ENCODE results near the gene KRT79. TPM values are rescaled to one million over a fixed set of nuclear protein-coding genes. Genes with fewer than 3 reads are reported as not detected.

The KRT79 gene
- total and polyA plus RNA-seq, 2 of the 8 experiments (the other 6 are each of a cell fraction or from before 2014, with no cell fraction given) = not detected

DNA sequence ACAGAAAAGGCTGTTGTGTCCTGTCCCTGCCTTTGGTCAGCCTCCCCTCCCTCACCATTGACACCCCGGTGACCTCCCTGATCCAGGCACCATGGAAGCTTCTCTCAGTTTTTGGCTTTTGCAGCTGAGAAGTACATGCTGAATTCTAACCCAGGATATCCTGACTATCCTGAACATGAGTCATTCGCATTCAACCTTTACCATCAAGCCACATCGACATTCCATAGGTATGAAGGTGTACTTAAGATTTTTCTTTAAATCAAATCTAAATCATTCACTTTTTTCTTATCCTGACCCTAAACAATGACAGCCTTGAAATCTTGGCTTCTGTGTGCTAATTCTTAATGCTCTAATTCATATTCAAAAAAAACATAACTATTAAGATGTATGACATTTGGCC lies 23.4 kb upstream of the KRT79 start:
- Histone ChIP-seq H2BK5ac (ENCODE audit: low read depth, low read length) (no peak overlapping the region), H3K27me3 (replicated peaks in 1 of 4; ENCODE audit: control insufficient read depth in 3 of 4, extremely low read depth in 1 of 4, insufficient read depth in 3 of 4, low read length in 3 of 4) (no peaks in the 10 kb centered on the region), H2BK120ac (replicated peaks; ENCODE audit: low read depth, low read length) (no peak overlapping the region), H3K9ac (replicated peaks in 1 of 4; ENCODE audit: extremely low read depth in 1 of 4, low read depth in 3 of 4, low read length in 3 of 4) (no peak overlapping the region), H2BK12ac (ENCODE audit: low read depth, low read length) (no peak overlapping the region), H4K8ac (ENCODE audit: extremely low read depth, insufficient read depth, low read length) (no peak overlapping the region), H3K4me1 (replicated peaks in 1 of 4; ENCODE audit: control insufficient read depth in 3 of 4, insufficient read depth in 4 of 4, low read length in 3 of 4) (peaks cover 0 to 2% (median 0%) of the 10 kb centered on the region in 4 experiments; a peak in 1 of 7 replicates), H3K14ac (ENCODE audit: insufficient read length) (no peak overlapping the region), H2BK20ac (ENCODE audit: low read length) (no peak overlapping the region), H3K56ac (replicated peaks; ENCODE audit: insufficient read length, low read depth, low read length) (no peak overlapping the region), H2BK15ac (ENCODE audit: low read length) (no peak overlapping the region), H3K4me2 (ENCODE audit: insufficient read depth in 1 of 2, low read depth in 2 of 2, low read length in 2 of 2) (no peak overlapping the region), H4K91ac (replicated peaks; ENCODE audit: insufficient read length, low read length) (no peak overlapping the region), H4K5ac (ENCODE audit: insufficient read length, low read depth, low read length) (no peak overlapping the region), H2AK5ac (ENCODE audit: low read depth, low read length) (no peak overlapping the region), H3K23ac (ENCODE audit: insufficient read length) (no peak overlapping the region), H4K20me1 (replicated peaks in 1 of 2; ENCODE audit: control insufficient read depth in 1 of 2, insufficient read depth in 2 of 2, low read length in 2 of 2) (no peaks in the 10 kb centered on the region), H3K79me1 (ENCODE audit: low read depth, low read length) (no peaks in the 10 kb centered on the region), H3K4ac (replicated peaks; ENCODE audit: insufficient read length, low read depth, low read length) (no peak overlapping the region), H3K9me3 (ENCODE audit: insufficient read depth in 2 of 2, low read depth in 1 of 2, low read length in 1 of 2) (no peaks in the 10 kb centered on the region), H3K79me2 (ENCODE audit: control insufficient read depth in 1 of 2, insufficient read depth in 2 of 2, low read length in 2 of 2) (no peaks in the 10 kb centered on the region), H3K18ac (ENCODE audit: extremely low read depth, low read length) (no peak overlapping the region), H3K4me3 (ENCODE audit: extremely low read depth in 1 of 4, insufficient read depth in 2 of 4, low read depth in 3 of 4, low read length in 4 of 4) (no peak overlapping the region), H3K27ac (ENCODE audit: low read depth, low read length) (no peak overlapping the region), H3K23me2 (ENCODE audit: low read depth, low read length) (no peaks in the 10 kb centered on the region), H3K36me3 (ENCODE audit: control insufficient read depth in 2 of 4, insufficient read depth in 4 of 4, low read length in 3 of 4) (no peaks in the 10 kb centered on the region), H2AFZ (ENCODE audit: low read length) (no peak overlapping the region)
- TF ChIP-seq SIRT6 (IDR thresholded peaks at IDR 0.05; ENCODE audit: low read length) (no peak), KDM4A (IDR thresholded peaks at IDR 0.05; ENCODE audit: low read depth, low read length, severe bottlenecking) (no peak), CREB1 (IDR thresholded peaks at IDR 0.05) (no peak), HDAC2 (IDR thresholded peaks at IDR 0.05; ENCODE audit: borderline replicate concordance in 1 of 2, low read depth in 2 of 2, low read length in 2 of 2) (no peak), HDAC6 (IDR thresholded peaks at IDR 0.05; ENCODE audit: low read depth, low read length) (no peak), CEBPB (IDR thresholded peaks at IDR 0.05; ENCODE audit: low read depth, low read length) (no peak), BACH1 (IDR thresholded peaks at IDR 0.05; ENCODE audit: low read length) (no peak), EGR1 (IDR thresholded peaks at IDR 0.05; ENCODE audit: borderline replicate concordance, low read depth, low read length) (no peak), EP300 (IDR thresholded peaks at IDR 0.05; ENCODE audit: borderline replicate concordance in 1 of 2, low read depth in 2 of 2, low read length in 2 of 2) (no peak), EZH2 (IDR thresholded peaks at IDR 0.05; ENCODE audit: low read depth, low read length, severe bottlenecking) (no peak), SIX5 (IDR thresholded peaks at IDR 0.05; ENCODE audit: low read depth, low read length) (no peak)
- TF ChIP-seq, protein P1, sequence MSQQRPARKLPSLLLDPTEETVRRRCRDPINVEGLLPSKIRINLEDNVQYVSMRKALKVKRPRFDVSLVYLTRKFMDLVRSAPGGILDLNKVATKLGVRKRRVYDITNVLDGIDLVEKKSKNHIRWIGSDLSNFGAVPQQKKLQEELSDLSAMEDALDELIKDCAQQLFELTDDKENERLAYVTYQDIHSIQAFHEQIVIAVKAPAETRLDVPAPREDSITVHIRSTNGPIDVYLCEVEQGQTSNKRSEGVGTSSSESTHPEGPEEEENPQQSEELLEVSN (IDR thresholded peaks at IDR 0.05) = no peak
- CTCF ChIA-PET (ENCODE audit: partially characterized antibody) = interaction anchor here (1.0 to 1.1 kb wide), 2 partner anchors 8 to 22 kb away, joined by 3 to 4 read pairs; no protein-coding TSS in a partner anchor
- POLR2A ChIA-PET (ENCODE audit: partially characterized antibody) = no interaction called here
- DNase-seq (ENCODE audit: low read depth in 1 of 2, low spot score in 2 of 2) (no peak), FAIRE-seq (no peak)
- 77% methylated on average over 3 of the region's 3 CpGs; no CpG with 5 or more reads in 1 of the 2 experiments for WGBS, 2 experiments (ENCODE audit: extremely low coverage in 1 of 2, insufficient coverage in 1 of 2, insufficient read length in 1 of 2, insufficient replicate concordance in 2 of 2, low coverage in 1 of 2, low lambda C conversion rate in 2 of 2, missing lambda C conversion rate in 1 of 2)

All from H1 (cell line).